ACHN (cell line): ENCODE measurements around the gene FDX1.

Experiments
- DNase-seq: peaks from one replicate; pipeline ENCODE4 v3.0.0-alpha.2; 2015
- in situ Hi-C: cut with HindIII; loops from 2 replicates; pipeline ENCODE4 v1.10.0; 2017; ENCODE audit warnings: low sequenced_read_pairs, low pct_ligation_motif_present, low pct_unique_long_range_greater_than_20kb

The FDX1 gene

GRCh38 chr11:110453684-110454354 lies 24.1 kb downstream of the FDX1 start:
- no peak for DNase-seq
- in situ Hi-C loops: no loop called here

GRCh38 chr11:110454609-110455008 lies 24.9 kb downstream of the FDX1 start:
- no peak for DNase-seq
- in situ Hi-C loops: no loop called here

- in situ Hi-C loops: no loop called here
- DNase-seq: no peak
Observed at GRCh38 chr11:110455718-110456117, 26.0 kb downstream of the FDX1 start.

- in situ Hi-C loops: no loop called here
- peak; percentile 32 for DNase-seq
Observed at GRCh38 chr11:110463153-110463552, 33.4 kb downstream of the FDX1 start.

- no peak for DNase-seq
- in situ Hi-C loops: no loop called here
Observed at GRCh38 chr11:110465231-110465630, 35.5 kb downstream of the FDX1 start.

GRCh38 chr11:110467556-110467955 lies 37.8 kb downstream of the FDX1 start:
- in situ Hi-C loops: no loop called here
- DNase-seq: no peak

GRCh38 chr11:110468121-110468520 lies 38.4 kb downstream of the FDX1 start:
- no peak for DNase-seq
- in situ Hi-C loops: no loop called here

GRCh38 chr11:110469127-110469526 lies 39.4 kb downstream of the FDX1 start:
- DNase-seq: no peak
- in situ Hi-C loops: no loop called here

GRCh38 chr11:110470716-110471115 lies 41.0 kb downstream of the FDX1 start:
- in situ Hi-C loops: no loop called here
- DNase-seq: no peak

GRCh38 chr11:110471371-110471770 lies 41.6 kb downstream of the FDX1 start:
- in situ Hi-C loops: no loop called here
- no peak for DNase-seq

- peak; percentile 33 for DNase-seq
- in situ Hi-C loops: no loop called here
Observed at GRCh38 chr11:110472858-110473257, 43.1 kb downstream of the FDX1 start.

- in situ Hi-C loops: no loop called here
- no peak for DNase-seq
Observed at GRCh38 chr11:110473706-110474105, 44.0 kb downstream of the FDX1 start.

- in situ Hi-C loops: no loop called here
Observed at GRCh38 chr11:110474578-110474977, 44.8 kb downstream of the FDX1 start.

GRCh38 chr11:110475671-110476070 lies 45.9 kb downstream of the FDX1 start:
- in situ Hi-C loops: no loop called here
- DNase-seq: no peak

More at GRCh38 chr11:110474578-110474977, 44.8 kb downstream of the FDX1 start:
- no peak for DNase-seq

GRCh38 chr11:110478410-110478809 lies 48.7 kb downstream of the FDX1 start:
- in situ Hi-C loops: no loop called here
- no peak for DNase-seq

GRCh38 chr11:110479108-110480101 lies 49.7 kb downstream of the FDX1 start:
- in situ Hi-C loops: no loop called here
- no peak for DNase-seq

GRCh38 chr11:110481523-110481922 lies 51.8 kb downstream of the FDX1 start:
- no peak for DNase-seq
- in situ Hi-C loops: no loop called here

GRCh38 chr11:110486156-110486555 lies 56.4 kb downstream of the FDX1 start:
- no peak for DNase-seq
- in situ Hi-C loops: no loop called here

- no peak for DNase-seq
- in situ Hi-C loops: no loop called here
Observed at GRCh38 chr11:110488446-110488845, 58.7 kb downstream of the FDX1 start.

- DNase-seq: no peak
- in situ Hi-C loops: no loop called here
Observed at GRCh38 chr11:110490886-110491285, 61.1 kb downstream of the FDX1 start.
